Astrocyte (in vitro differentiated cells and primary cell): Measurements from ENCODE around the gene FAM83E. TPM values are rescaled to one million over a fixed set of nuclear protein-coding genes. Genes with fewer than 3 reads are reported as not detected.

Experiments
- DNase-seq: peaks from one replicate; pipeline ENCODE4 v3.0.0-alpha.2; 2010; ENCODE audit warnings: low read depth
- FAIRE-seq: peaks from 2 replicates; lab custom pipeline; 2011; peaks lifted over from hg19 to GRCh38; lab: Jason Lieb, UNC
- H2AFZ ChIP-seq: 2 replicates; pipeline ENCODE4 v1.6.0; 2012; ENCODE audit warnings: low read depth, low read length, inconsistent platforms
- H3K27ac ChIP-seq: 2 replicates; pipeline ENCODE4 v1.5.1; 2011; ENCODE audit warnings: low read depth, low read length, inconsistent platforms
- H3K27me3 ChIP-seq: 2 replicates; pipeline ENCODE4 v1.6.0; 2011; ENCODE audit warnings: low read length, inconsistent platforms; ENCODE audit not compliant: insufficient read depth
- H3K36me3 ChIP-seq: 2 replicates; pipeline ENCODE4 v1.5.1; 2011; ENCODE audit warnings: low read length, inconsistent platforms; ENCODE audit not compliant: insufficient read depth
- H3K4me1 ChIP-seq: 2 replicates; pipeline ENCODE4 v1.5.1; 2011; ENCODE audit warnings: low read length, inconsistent platforms; ENCODE audit not compliant: insufficient read depth
- H3K4me2 ChIP-seq: 2 replicates; pipeline ENCODE4 v1.6.0; 2012; ENCODE audit warnings: low read length, inconsistent platforms
- H3K4me3 ChIP-seq: 2 replicates; pipeline ENCODE4 v1.5.1; 2011; ENCODE audit warnings: low read depth, mild to moderate bottlenecking, low read length, inconsistent platforms; ENCODE audit not compliant: insufficient read depth
- H3K79me2 ChIP-seq: 2 replicates; pipeline ENCODE4 v1.6.0; 2012; ENCODE audit warnings: mild to moderate bottlenecking, low read length, inconsistent platforms; ENCODE audit not compliant: insufficient read depth
- H3K9ac ChIP-seq: 2 replicates; pipeline ENCODE4 v1.6.0; 2012; ENCODE audit warnings: mild to moderate bottlenecking, low read length, inconsistent platforms
- H3K9me3 ChIP-seq: 2 replicates; pipeline ENCODE4 v1.5.1; 2012; ENCODE audit warnings: low read depth, mild to moderate bottlenecking, low read length, inconsistent platforms; ENCODE audit not compliant: insufficient read depth
- H4K20me1 ChIP-seq: 2 replicates; pipeline ENCODE4 v1.6.0; 2012; ENCODE audit warnings: low read length, inconsistent platforms; ENCODE audit not compliant: insufficient read depth
- H3K27ac Mint-ChIP-seq: one replicate; pipeline ENCODE4 v1.8.0; 2021; ENCODE audit warnings: mild to moderate bottlenecking, mixed read lengths; ENCODE audit not compliant: unreplicated experiment
- H3K27me3 Mint-ChIP-seq: one replicate; pipeline ENCODE4 v1.8.0; 2021; ENCODE audit warnings: low read depth, mixed read lengths; ENCODE audit not compliant: unreplicated experiment
- H3K36me3 Mint-ChIP-seq: one replicate; pipeline ENCODE4 v1.8.0; 2021; ENCODE audit warnings: low read depth, mixed read lengths; ENCODE audit not compliant: unreplicated experiment
- H3K4me1 Mint-ChIP-seq: one replicate; pipeline ENCODE4 v1.8.0; 2021; ENCODE audit warnings: low read depth, mixed read lengths; ENCODE audit not compliant: unreplicated experiment
- H3K4me3 Mint-ChIP-seq: one replicate; pipeline ENCODE4 v1.8.0; 2021; ENCODE audit warnings: mild to moderate bottlenecking, moderate library complexity, mixed read lengths; ENCODE audit not compliant: unreplicated experiment
- H3K9me3 Mint-ChIP-seq: one replicate; pipeline ENCODE4 v1.8.0; 2021; ENCODE audit warnings: mild to moderate bottlenecking, mixed read lengths; ENCODE audit not compliant: unreplicated experiment
- CTCF ChIP-seq: IDR thresholded peaks from 2 replicates; pipeline ENCODE4 v1.5.1; 2011; ENCODE audit warnings: low read depth, mild to moderate bottlenecking, inconsistent platforms, low read length, moderate library complexity; ENCODE audit not compliant: insufficient read depth
- EZH2 ChIP-seq: IDR thresholded peaks from 2 replicates; pipeline ENCODE4 v1.6.1; 2012; ENCODE audit warnings: mild to moderate bottlenecking, low read length, inconsistent platforms; ENCODE audit not compliant: insufficient read depth
- total RNA-seq: library from RNA; stranded (reverse); gene quantifications from 2 replicates; pipeline ENCODE4 v1.2.1, GENCODE V29; 2021

FAM83E gene
- total RNA-seq, 1 donor from 2014 or later, result 1.7 TPM

GRCh38 chr19:48645620-48646000 is 30.7 kb upstream of the FAM83E start:
- Mint-ChIP-seq H3K27ac (no peak overlapping the region), H3K9me3 (no peaks in the 10 kb centered on the region), H3K27me3 (peaks cover 2% of the 10 kb centered on the region), H3K4me3 (peak overlapping the region; percentile 85), H3K4me1 (peaks cover 4% of the 10 kb centered on the region), H3K36me3 (peaks cover 2% of the 10 kb centered on the region)
- TF ChIP-seq EZH2, result no peak
- no peak for TF ChIP-seq CTCF
- no peak for FAIRE-seq
- Histone ChIP-seq H3K4me3 (peak overlapping the region; percentile 32), H3K4me2 (peak overlapping the region; percentile 98), H3K79me2 (no peaks in the 10 kb centered on the region), H4K20me1 (no peaks in the 10 kb centered on the region), H2AFZ (peak overlapping the region; percentile 86), H3K27me3 (no peaks in the 10 kb centered on the region), H3K4me1 (peaks cover 19% of the 10 kb centered on the region), H3K36me3 (no peaks in the 10 kb centered on the region), H3K27ac (no peak overlapping the region), H3K9me3 (no peaks in the 10 kb centered on the region), H3K9ac (peak overlapping the region; percentile 74)
- no peak for DNase-seq

GRCh38 chr19:48644839-48645619 is 30.2 kb upstream of the FAM83E start:
- H3K4me2 ChIP-seq, result peak overlapping the region; percentile 98
- peaks cover 19% of the 10 kb centered on the region for H3K4me1 ChIP-seq
- peak overlapping the region; percentile 86 for H2AFZ ChIP-seq
- H3K4me3 Mint-ChIP-seq, result peak overlapping the region; percentile 85
- no peaks in the 10 kb centered on the region for H3K9me3 Mint-ChIP-seq
- H3K36me3 Mint-ChIP-seq, result peaks cover 2% of the 10 kb centered on the region
- peak overlapping the region; percentile 42 for H3K27ac Mint-ChIP-seq
- H3K27me3 ChIP-seq, result no peaks in the 10 kb centered on the region
- H3K79me2 ChIP-seq, result no peaks in the 10 kb centered on the region
- no peaks in the 10 kb centered on the region for H3K36me3 ChIP-seq
- no peaks in the 10 kb centered on the region for H3K9me3 ChIP-seq
- no peak for TF ChIP-seq CTCF
- no peak for TF ChIP-seq EZH2
- H3K9ac ChIP-seq, result no peak overlapping the region
- DNase-seq, result no peak
- peaks cover 2% of the 10 kb centered on the region for H3K27me3 Mint-ChIP-seq
- no peak for FAIRE-seq
- H3K4me3 ChIP-seq, result peak overlapping the region; percentile 32
- H3K27ac ChIP-seq, result no peak overlapping the region
- no peaks in the 10 kb centered on the region for H4K20me1 ChIP-seq
- peaks cover 4% of the 10 kb centered on the region for H3K4me1 Mint-ChIP-seq

- Histone ChIP-seq H3K36me3 (no peaks in the 10 kb centered on the region), H4K20me1 (no peaks in the 10 kb centered on the region), H3K27ac (no peak overlapping the region), H3K4me1 (peaks cover 15% of the 10 kb centered on the region), H3K9me3 (no peaks in the 10 kb centered on the region), H3K4me3 (no peak overlapping the region), H2AFZ (no peak overlapping the region), H3K4me2 (peak overlapping the region; percentile 98), H3K27me3 (no peaks in the 10 kb centered on the region), H3K79me2 (no peaks in the 10 kb centered on the region), H3K9ac (no peak overlapping the region)
- H3K27ac Mint-ChIP-seq, result peak overlapping the region; percentile 47
- FAIRE-seq (no peak), DNase-seq (no peak)
- H3K27me3 Mint-ChIP-seq, result peaks cover 4% of the 10 kb centered on the region
- peaks cover 2% of the 10 kb centered on the region for H3K36me3 Mint-ChIP-seq
- H3K4me3 Mint-ChIP-seq, result peak overlapping the region; percentile 78
- peaks cover 4% of the 10 kb centered on the region for H3K4me1 Mint-ChIP-seq
- TF ChIP-seq EZH2 (no peak), CTCF (no peak)
- H3K9me3 Mint-ChIP-seq, result no peaks in the 10 kb centered on the region
Observed at GRCh38 chr19:48644355-48644754, 29.5 kb upstream of the FAM83E start.
